ENCODE measurements around the gene EPHA6. TPM values are rescaled to one million over a fixed set of nuclear protein-coding genes. Genes with fewer than 3 reads are reported as not detected.

The EPHA6 gene
- total and polyA plus RNA-seq, 7 donors, result 0.04 TPM; not detected in 6

GRCh38 chr3:97306226-97306625, 491.8 kb downstream of the EPHA6 start:
- DNase-seq, result no peak
- H3K27me3 ChIP-seq (ENCODE audit: insufficient read depth in 3 of 3, low read length in 2 of 3), result no peaks in the 10 kb centered on the region
- WGBS, 3 donors, result 68 to 83% (median 69%) methylated on average over 1 of the region's 1 CpG
- H3K4me1 ChIP-seq, result no peaks in the 10 kb centered on the region
- H3K27ac ChIP-seq, result no peak overlapping the region
- no peaks in the 10 kb centered on the region for H3K9me3 ChIP-seq
- no peak for ATAC-seq
- H3K4me3 ChIP-seq, result no peak overlapping the region
- intact Hi-C loops (cut with DNase I), result no loop called here
- TF ChIP-seq, protein P1, sequence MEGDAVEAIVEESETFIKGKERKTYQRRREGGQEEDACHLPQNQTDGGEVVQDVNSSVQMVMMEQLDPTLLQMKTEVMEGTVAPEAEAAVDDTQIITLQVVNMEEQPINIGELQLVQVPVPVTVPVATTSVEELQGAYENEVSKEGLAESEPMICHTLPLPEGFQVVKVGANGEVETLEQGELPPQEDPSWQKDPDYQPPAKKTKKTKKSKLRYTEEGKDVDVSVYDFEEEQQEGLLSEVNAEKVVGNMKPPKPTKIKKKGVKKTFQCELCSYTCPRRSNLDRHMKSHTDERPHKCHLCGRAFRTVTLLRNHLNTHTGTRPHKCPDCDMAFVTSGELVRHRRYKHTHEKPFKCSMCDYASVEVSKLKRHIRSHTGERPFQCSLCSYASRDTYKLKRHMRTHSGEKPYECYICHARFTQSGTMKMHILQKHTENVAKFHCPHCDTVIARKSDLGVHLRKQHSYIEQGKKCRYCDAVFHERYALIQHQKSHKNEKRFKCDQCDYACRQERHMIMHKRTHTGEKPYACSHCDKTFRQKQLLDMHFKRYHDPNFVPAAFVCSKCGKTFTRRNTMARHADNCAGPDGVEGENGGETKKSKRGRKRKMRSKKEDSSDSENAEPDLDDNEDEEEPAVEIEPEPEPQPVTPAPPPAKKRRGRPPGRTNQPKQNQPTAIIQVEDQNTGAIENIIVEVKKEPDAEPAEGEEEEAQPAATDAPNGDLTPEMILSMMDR (IDR thresholded peaks at IDR 0.05), result no peak
- H3K36me3 ChIP-seq (ENCODE audit: insufficient read depth in 1 of 2, low read depth in 1 of 2), result no peaks in the 10 kb centered on the region

- WGBS, 3 donors, result 68 to 75% (median 71%) methylated on average over 3 of the region's 3 CpGs
Observed at GRCh38 chr3:97338375-97338774, 524.0 kb downstream of the EPHA6 start.

DNA sequence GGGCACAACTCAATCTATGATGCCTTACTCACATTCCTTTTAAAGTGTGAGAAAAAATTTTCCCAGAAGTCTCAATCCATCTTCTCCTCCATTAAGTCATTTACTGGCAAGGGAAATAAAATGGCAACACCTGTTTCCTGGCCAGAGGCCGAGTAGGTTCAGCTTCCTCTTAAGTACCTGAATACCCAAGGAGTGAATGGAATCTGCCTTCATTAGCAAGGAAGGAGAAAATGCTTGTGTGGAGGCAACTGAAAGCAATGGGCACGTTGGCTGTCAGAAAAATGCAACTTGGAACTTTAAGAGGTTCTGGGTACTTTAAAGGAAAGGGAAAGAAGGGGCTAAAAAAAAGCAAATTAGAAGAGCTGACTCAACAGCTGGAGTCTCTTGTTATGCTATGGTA, 526.5 kb downstream of the EPHA6 start:
- Histone ChIP-seq H3K36me3 (ENCODE audit: insufficient read depth in 1 of 2, low read depth in 1 of 2) (no peaks in the 10 kb centered on the region), H3K27me3 (ENCODE audit: insufficient read depth in 3 of 3, low read length in 2 of 3) (no peaks in the 10 kb centered on the region), H3K4me3 (no peak overlapping the region), H3K9me3 (no peaks in the 10 kb centered on the region), H3K4me1 (no peaks in the 10 kb centered on the region), H3K27ac (no peak overlapping the region)
- no peak for DNase-seq
- TF ChIP-seq, protein P1 (IDR thresholded peaks at IDR 0.05), result no peak
- 36 to 50% (median 44%) methylated on average over 2 of the region's 2 CpGs for WGBS, 3 donors
- intact Hi-C loops (cut with DNase I), result no loop called here
- no peak for ATAC-seq

More at GRCh38 chr3:97338375-97338774, 524.0 kb downstream of the EPHA6 start:
- Histone ChIP-seq H3K9me3 (no peaks in the 10 kb centered on the region), H3K27me3 (ENCODE audit: insufficient read depth in 3 of 3, low read length in 2 of 3) (no peaks in the 10 kb centered on the region), H3K4me1 (no peaks in the 10 kb centered on the region), H3K27ac (no peak overlapping the region), H3K36me3 (ENCODE audit: insufficient read depth in 1 of 2, low read depth in 1 of 2) (no peaks in the 10 kb centered on the region), H3K4me3 (no peak overlapping the region)
- TF ChIP-seq, protein P1 (IDR thresholded peaks at IDR 0.05), result no peak
- DNase-seq, result no peak
- ATAC-seq, result no peak
- intact Hi-C loops (cut with DNase I), result no loop called here

DNA sequence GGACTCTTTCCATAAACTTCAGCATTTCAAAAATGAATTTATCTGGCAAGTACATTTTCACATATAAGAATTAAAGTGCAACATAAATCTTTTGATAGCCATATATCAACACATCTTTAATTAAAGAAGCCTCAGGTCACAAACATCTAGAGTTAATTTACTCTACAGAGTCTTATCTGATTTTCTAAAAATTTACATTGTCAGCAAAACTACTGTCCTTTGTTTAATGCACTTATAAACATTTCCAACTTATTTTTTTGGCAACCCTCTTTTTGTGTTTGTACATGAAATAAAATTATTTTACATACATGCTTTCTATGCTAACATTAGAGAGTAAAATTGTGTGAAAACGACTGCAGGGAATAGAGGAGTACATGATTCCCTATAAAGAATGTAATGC, 533.4 kb downstream of the EPHA6 start:
- no peaks in the 10 kb centered on the region for H3K9me3 ChIP-seq
- ATAC-seq (no peak), DNase-seq (no peak)
- WGBS, 3 donors, result 33 to 43% (median 39%) methylated on average over 1 of the region's 1 CpG
- H3K27me3 ChIP-seq (ENCODE audit: insufficient read depth in 3 of 3, low read length in 2 of 3), result no peaks in the 10 kb centered on the region
- TF ChIP-seq, protein P1 (IDR thresholded peaks at IDR 0.05), result no peak
- no peak overlapping the region for H3K4me3 ChIP-seq
- H3K36me3 ChIP-seq (ENCODE audit: insufficient read depth in 1 of 2, low read depth in 1 of 2), result no peaks in the 10 kb centered on the region
- no peak overlapping the region for H3K27ac ChIP-seq
- intact Hi-C loops (cut with DNase I), result no loop called here
- H3K4me1 ChIP-seq, result no peaks in the 10 kb centered on the region

DNA sequence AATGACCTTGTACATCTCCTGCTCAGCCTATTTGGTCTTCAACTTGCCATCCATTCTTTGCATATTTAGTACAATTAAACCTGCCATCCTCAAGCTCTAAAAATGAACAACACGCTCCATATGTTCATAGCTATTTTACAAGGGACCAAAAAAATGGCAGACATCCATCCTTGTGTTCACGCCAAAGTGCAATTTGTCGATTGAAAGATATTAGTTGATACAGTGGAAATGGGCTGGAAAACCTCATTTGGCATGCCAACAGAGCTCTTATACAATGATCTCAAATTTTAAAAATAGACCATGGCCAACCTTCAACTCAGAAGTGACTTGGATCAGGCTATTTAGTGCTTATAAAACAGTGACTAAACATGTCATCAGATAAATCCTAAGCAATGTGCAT, 536.6 kb downstream of the EPHA6 start:
- TF ChIP-seq, protein P1 (IDR thresholded peaks at IDR 0.05), result no peak
- Histone ChIP-seq H3K9me3 (no peaks in the 10 kb centered on the region), H3K4me3 (no peak overlapping the region), H3K36me3 (ENCODE audit: insufficient read depth in 1 of 2, low read depth in 1 of 2) (no peaks in the 10 kb centered on the region), H3K4me1 (no peaks in the 10 kb centered on the region), H3K27me3 (ENCODE audit: insufficient read depth in 3 of 3, low read length in 2 of 3) (no peaks in the 10 kb centered on the region), H3K27ac (no peak overlapping the region)
- DNase-seq (no peak), ATAC-seq (no peak)
- intact Hi-C loops (cut with DNase I), result no loop called here
- WGBS, 3 donors, result 64 to 77% (median 66%) methylated on average over 3 of the region's 3 CpGs
